Stimulated activated naive CD8-positive, alpha-beta T cell treated with anti-CD3 and anti-CD28 coated beads, Interleukin-15, Interleukin-2, amounts not matched to agents 100 U/mL and 50 U/mL, for 24 hours (primary cell): ENCODE measurements around the gene CLSTN2.

Experiments used
- ATAC-seq: fragments of 150-1000 bp; cut with Tn5 transposase; one replicate; pipeline ENCODE4 v1.10.0; 2021
- DNase-seq: peaks from one replicate; pipeline ENCODE4 v3.0.0; 2021

The CLSTN2 gene

DNA sequence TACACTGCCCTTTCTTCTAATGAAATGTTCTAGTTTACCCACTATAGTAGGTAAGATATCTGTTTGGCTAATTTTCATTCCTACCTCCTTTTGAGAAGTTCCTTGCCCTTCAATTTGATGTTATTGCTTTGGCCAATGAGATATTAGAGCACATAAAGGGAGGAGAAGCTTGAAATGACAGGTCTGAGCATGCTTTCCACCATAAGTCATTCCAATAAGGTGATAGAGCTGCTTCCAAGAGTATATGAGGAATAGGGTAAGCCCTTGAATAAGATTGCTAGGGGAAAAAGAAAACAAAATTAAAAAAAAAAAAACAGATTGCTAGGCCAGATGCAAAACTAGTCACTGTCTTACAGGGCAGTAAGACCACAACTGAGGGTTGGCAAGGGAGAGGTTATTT lies 664.0 kb downstream of the CLSTN2 start:
- ATAC-seq = no peak
- DNase-seq = no peak

DNA sequence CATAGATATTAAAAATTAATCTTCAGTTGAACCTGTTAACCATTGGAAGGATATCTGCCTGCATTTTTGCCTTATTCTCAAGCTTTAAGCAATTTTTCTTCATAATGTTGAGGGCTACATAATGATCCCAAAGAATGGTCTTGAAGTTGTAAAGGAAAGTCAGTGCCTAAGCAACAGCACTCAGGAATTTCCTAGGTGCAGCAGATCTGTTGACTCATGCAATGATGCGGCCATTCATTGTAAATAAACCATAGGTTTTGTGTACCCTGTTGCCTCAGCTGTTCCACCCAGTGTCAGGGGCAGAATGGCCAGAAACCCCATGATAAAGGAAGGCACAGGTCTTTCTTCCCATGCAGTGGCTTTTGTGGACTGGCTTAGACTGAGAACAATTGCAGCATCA lies 664.5 kb downstream of the CLSTN2 start:
- DNase-seq (no peak), ATAC-seq (no peak)

- DNase-seq (no peak), ATAC-seq (no peak)
These were observed 666.9 kb downstream of the CLSTN2 start for GRCh38 chr3:140601881-140602280.

- ATAC-seq (no peak), DNase-seq (no peak)
These were observed 667.8 kb downstream of the CLSTN2 start for GRCh38 chr3:140602781-140603180.

DNA sequence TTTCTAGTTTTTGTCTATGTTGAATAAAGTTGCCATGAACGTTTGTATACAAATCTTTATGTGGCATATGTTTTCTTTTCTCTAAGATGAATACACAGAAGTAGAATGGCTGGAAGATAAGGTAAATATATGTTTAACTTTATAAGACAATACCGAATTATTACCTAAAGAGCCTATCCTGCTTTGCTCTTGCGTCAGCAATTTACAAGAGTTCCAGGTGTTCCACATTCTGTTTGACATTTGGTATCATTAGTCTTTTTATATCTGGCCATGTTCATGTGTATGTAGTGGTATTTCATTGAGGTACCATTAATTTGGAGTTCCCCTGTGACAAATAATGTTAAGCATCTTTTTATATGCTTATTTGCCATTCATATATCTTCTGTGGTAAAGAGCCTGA lies 668.8 kb downstream of the CLSTN2 start:
- ATAC-seq (no peak), DNase-seq (no peak)

GRCh38 chr3:140610544-140610943 lies 675.6 kb downstream of the CLSTN2 start:
- DNase-seq = no peak
- no peak for ATAC-seq

DNA sequence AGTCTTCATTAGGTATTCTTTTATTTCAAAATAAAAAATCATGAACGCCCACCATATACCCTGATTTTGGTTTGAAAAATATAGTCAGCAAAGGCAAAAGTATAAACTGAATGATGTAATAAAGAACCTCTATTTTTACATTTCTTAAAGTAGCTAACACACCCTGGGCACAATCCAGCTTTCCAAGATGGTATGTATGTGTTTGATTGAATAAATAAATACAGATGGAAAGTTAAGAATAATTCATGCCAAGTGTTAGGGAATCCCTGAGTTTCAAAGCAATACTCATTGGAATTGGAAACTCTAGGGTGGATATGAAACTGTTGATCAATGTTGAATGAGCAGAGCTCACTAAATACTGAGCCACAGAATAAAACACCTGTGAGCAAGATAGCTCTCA lies 679.0 kb downstream of the CLSTN2 start:
- DNase-seq (no peak), ATAC-seq (no peak)

- DNase-seq (no peak), ATAC-seq (no peak)
These were observed 682.1 kb downstream of the CLSTN2 start for GRCh38 chr3:140617135-140617534.

GRCh38 chr3:140626856-140627255 lies 691.9 kb downstream of the CLSTN2 start:
- no peak for ATAC-seq
- DNase-seq = no peak
